Measurements from ENCODE around the gene LRRC14B.
"Not testable (repeated sequence)": the region's sequence is repeated elsewhere in the genome, so short reads cannot be mapped to it uniquely, and the experiment has no call there.

- TF ChIP-seq CTCF, POLR2A (IDR thresholded peaks at IDR 0.05): not testable (repeated sequence)
- TF ChIP-seq POLR2AphosphoS5 (IDR thresholded peaks at IDR 0.05) = peak; percentile 41 to 82 (median 48)
Observed at GRCh38 chr5:217494-218456, 26.5 kb downstream of the LRRC14B start, which contains the start of the genes CCDC127 and SDHA.

All from breast epithelium (tissue), 3 donors.